22Rv1 (cell line): Measurements from ENCODE around the gene RAB40B.

Experiments
- CTCF ChIP-seq: fragments of 450-650 bp; IDR thresholded peaks from 2 replicates; pipeline ENCODE4 v1.5.1; 2017; ENCODE audit warnings: mild to moderate bottlenecking
- ZFX ChIP-seq: fragments of 450-650 bp; IDR thresholded peaks from 2 replicates; pipeline ENCODE4 v1.6.1; 2017; ENCODE audit warnings: antibody characterized with exemption, borderline replicate concordance

- TF ChIP-seq CTCF (no peak), ZFX (no peak)
Observed at GRCh38 chr17:82703036-82703745, 4.7 kb upstream of the RAB40B start.
